Ishikawa (cell line): Measurements from ENCODE around the gene CMSS1.

Experiments
- RAD21 ChIP-seq: IDR thresholded peaks from 2 replicates; pipeline ENCODE4 v1.6.1; 2012; ENCODE audit warnings: low read depth
- TF ChIP-seq, protein P1 (sequence below): IDR thresholded peaks from 2 replicates; pipeline ENCODE4 v1.6.1; 2012; ENCODE audit warnings: low read depth, mild to moderate bottlenecking

DNA sequence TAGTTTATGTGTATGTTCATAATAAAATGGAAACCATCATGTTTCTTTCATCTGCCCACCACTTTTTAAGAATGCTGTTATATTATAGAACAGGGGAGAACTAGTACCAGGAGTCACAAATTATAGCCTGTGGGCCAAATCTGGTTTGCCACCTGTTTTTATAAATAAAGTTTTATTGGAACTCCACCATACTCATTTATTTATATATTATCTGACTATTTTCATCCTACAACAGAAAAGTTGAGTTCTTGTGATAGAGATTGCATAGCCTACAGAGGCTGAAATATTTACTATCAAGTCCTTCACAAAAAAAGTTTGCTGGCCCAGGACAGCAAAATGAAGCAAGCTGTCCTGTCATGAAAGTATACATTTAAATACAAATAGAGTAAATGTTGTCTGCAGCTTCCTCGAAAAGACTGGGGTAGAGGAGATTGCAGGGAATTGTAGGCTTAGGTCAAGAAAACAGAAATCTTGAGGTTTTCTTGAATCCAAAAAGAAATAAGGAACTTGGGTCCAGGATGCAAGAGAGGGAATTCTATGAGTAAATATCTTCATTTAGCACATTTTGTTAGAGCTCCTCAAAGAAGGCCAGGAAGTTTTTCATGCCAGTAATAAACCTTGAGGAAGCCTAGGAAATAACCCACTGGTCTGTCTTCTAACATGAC lies 255.5 kb downstream of the CMSS1 start:
- no peak for TF ChIP-seq RAD21
- TF ChIP-seq, protein P1, sequence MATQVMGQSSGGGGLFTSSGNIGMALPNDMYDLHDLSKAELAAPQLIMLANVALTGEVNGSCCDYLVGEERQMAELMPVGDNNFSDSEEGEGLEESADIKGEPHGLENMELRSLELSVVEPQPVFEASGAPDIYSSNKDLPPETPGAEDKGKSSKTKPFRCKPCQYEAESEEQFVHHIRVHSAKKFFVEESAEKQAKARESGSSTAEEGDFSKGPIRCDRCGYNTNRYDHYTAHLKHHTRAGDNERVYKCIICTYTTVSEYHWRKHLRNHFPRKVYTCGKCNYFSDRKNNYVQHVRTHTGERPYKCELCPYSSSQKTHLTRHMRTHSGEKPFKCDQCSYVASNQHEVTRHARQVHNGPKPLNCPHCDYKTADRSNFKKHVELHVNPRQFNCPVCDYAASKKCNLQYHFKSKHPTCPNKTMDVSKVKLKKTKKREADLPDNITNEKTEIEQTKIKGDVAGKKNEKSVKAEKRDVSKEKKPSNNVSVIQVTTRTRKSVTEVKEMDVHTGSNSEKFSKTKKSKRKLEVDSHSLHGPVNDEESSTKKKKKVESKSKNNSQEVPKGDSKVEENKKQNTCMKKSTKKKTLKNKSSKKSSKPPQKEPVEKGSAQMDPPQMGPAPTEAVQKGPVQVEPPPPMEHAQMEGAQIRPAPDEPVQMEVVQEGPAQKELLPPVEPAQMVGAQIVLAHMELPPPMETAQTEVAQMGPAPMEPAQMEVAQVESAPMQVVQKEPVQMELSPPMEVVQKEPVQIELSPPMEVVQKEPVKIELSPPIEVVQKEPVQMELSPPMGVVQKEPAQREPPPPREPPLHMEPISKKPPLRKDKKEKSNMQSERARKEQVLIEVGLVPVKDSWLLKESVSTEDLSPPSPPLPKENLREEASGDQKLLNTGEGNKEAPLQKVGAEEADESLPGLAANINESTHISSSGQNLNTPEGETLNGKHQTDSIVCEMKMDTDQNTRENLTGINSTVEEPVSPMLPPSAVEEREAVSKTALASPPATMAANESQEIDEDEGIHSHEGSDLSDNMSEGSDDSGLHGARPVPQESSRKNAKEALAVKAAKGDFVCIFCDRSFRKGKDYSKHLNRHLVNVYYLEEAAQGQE, result no peak
